Gastrocnemius medialis (tissue), 4 donors: ENCODE data around the gene ACADM.

ENCODE experiments used
- CTCF ChIP-seq, 5 experiments: fragments of 450-650 bp in 3 of 5; fragments of 200-600 bp in 2 of 5; sonication (generic) in 2 of 5; IDR thresholded peaks in 4 of 5; conservative IDR thresholded peaks in 1 of 5; 1 replicate in 4 of 5; 2 replicates in 1 of 5; pipeline ENCODE4 v1.5.1; 2016 to 2019; ENCODE audit warnings: antibody characterized with exemption in 5 of 5, mild to moderate bottlenecking in 3 of 5, moderate library complexity in 3 of 5
- POLR2A ChIP-seq, 2 donors: fragments of 450-650 bp; IDR thresholded peaks; one replicate each; pipeline ENCODE4 v1.6.1; 2017; ENCODE audit warnings: antibody characterized with exemption in 2 of 2, mild to moderate bottlenecking in 2 of 2, moderate library complexity in 2 of 2

- TF ChIP-seq CTCF (IDR thresholded peaks at IDR 0.05 in 4 of 5, conservative IDR thresholded peaks at IDR 0.05 in 1 of 5) (no peak), POLR2A (IDR thresholded peaks at IDR 0.05) (no peak)
Observed at GRCh38 chr1:75812065-75812464, 87.6 kb downstream of the ACADM start.
